Ishikawa (cell line): ENCODE data around the gene TSSK1B.

ENCODE experiments used
- CEBPB ChIP-seq: IDR thresholded peaks from 2 replicates; pipeline ENCODE4 v1.6.1; 2012
- CREB1 ChIP-seq: IDR thresholded peaks from 2 replicates; pipeline ENCODE4 v1.6.1; 2012; ENCODE audit warnings: low read depth
- FOXM1 ChIP-seq: IDR thresholded peaks from 2 replicates; pipeline ENCODE4 v1.6.1; 2012; ENCODE audit warnings: low read depth, borderline replicate concordance
- RAD21 ChIP-seq: IDR thresholded peaks from 2 replicates; pipeline ENCODE4 v1.6.1; 2012; ENCODE audit warnings: low read depth
- TAF1 ChIP-seq: IDR thresholded peaks from 2 replicates; pipeline ENCODE4 v1.6.1; 2012; ENCODE audit warnings: low read depth, mild to moderate bottlenecking
- YY1 ChIP-seq: IDR thresholded peaks from 2 replicates; pipeline ENCODE4 v1.6.1; 2012; ENCODE audit warnings: low read depth
- TF ChIP-seq, protein P1 (sequence below): IDR thresholded peaks from 2 replicates; pipeline ENCODE4 v1.6.1; 2012

DNA sequence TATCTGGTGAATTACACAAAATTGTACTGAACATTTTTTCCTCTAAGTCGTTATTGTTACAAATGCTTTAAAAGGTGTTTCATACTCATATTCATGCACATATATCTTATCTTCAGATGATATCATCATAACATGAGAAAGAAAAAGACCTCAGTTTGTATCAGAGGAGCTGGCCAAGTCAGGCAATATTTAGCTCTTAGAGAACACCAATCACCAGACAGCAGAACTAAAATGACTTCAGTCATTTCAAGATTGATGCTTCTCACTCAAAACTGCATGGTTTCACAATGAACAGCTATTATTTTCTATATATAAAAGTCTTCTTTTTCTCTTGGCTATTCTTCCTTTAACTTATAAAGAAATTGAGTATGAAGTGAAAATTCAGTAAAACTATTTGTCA lies 44.6 kb downstream of the TSSK1B start:
- no peak for TF ChIP-seq CEBPB
- TF ChIP-seq YY1: no peak
- TF ChIP-seq TAF1: no peak
- TF ChIP-seq CREB1: no peak
- TF ChIP-seq RAD21: no peak
- TF ChIP-seq, protein P1, sequence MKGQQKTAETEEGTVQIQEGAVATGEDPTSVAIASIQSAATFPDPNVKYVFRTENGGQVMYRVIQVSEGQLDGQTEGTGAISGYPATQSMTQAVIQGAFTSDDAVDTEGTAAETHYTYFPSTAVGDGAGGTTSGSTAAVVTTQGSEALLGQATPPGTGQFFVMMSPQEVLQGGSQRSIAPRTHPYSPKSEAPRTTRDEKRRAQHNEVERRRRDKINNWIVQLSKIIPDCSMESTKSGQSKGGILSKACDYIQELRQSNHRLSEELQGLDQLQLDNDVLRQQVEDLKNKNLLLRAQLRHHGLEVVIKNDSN: no peak
- no peak for TF ChIP-seq FOXM1
